ENCODE results near the gene FAM171A2. TPM values are rescaled to one million over a fixed set of nuclear protein-coding genes. Genes with fewer than 3 reads are reported as not detected.

The FAM171A2 gene
- total RNA-seq, 4 donors from 2014 or later: 0.66 to 6.2 (median 1.1) TPM

- TF ChIP-seq CTCF (IDR thresholded peaks at IDR 0.05; ENCODE audit: low read depth): no peak
These were observed 41.3 kb downstream of the FAM171A2 start for GRCh38 chr17:44322236-44322895.

- TF ChIP-seq CTCF (IDR thresholded peaks at IDR 0.05; ENCODE audit: low read depth): no peak
These were observed 42.2 kb downstream of the FAM171A2 start for GRCh38 chr17:44321246-44322120.

GRCh38 chr17:44320066-44320465 is 43.6 kb downstream of the FAM171A2 start:
- no peak for TF ChIP-seq CTCF (IDR thresholded peaks at IDR 0.05; ENCODE audit: low read depth)

- no peak for TF ChIP-seq CTCF (IDR thresholded peaks at IDR 0.05; ENCODE audit: low read depth)
These were observed 45.4 kb downstream of the FAM171A2 start for GRCh38 chr17:44318077-44318892.

- TF ChIP-seq CTCF (IDR thresholded peaks at IDR 0.05; ENCODE audit: low read depth): no peak
These were observed 46.1 kb downstream of the FAM171A2 start for GRCh38 chr17:44317545-44317944.

- no peak for TF ChIP-seq CTCF (IDR thresholded peaks at IDR 0.05; ENCODE audit: low read depth)
These were observed 47.6 kb downstream of the FAM171A2 start for GRCh38 chr17:44315760-44316731.

Data from subcutaneous adipose tissue (tissue), 4 donors.